Ishikawa (cell line): ENCODE results near the gene REXO1.

Experiments
- CEBPB ChIP-seq: IDR thresholded peaks from 2 replicates; pipeline ENCODE4 v1.6.1; 2012
- CREB1 ChIP-seq: IDR thresholded peaks from 2 replicates; pipeline ENCODE4 v1.6.1; 2012; ENCODE audit warnings: low read depth
- EGR1 ChIP-seq: IDR thresholded peaks from 2 replicates; pipeline ENCODE4 v1.6.1; 2012
- EP300 ChIP-seq: IDR thresholded peaks from 2 replicates; pipeline ENCODE4 v1.6.1; 2012; ENCODE audit warnings: borderline replicate concordance
- FOXM1 ChIP-seq: IDR thresholded peaks from 2 replicates; pipeline ENCODE4 v1.6.1; 2012; ENCODE audit warnings: low read depth, borderline replicate concordance
- MAX ChIP-seq: IDR thresholded peaks from 2 replicates; pipeline ENCODE4 v1.6.1; 2012
- NFIC ChIP-seq: IDR thresholded peaks from 2 replicates; pipeline ENCODE4 v1.6.1; 2012
- RAD21 ChIP-seq: IDR thresholded peaks from 2 replicates; pipeline ENCODE4 v1.6.1; 2012; ENCODE audit warnings: low read depth
- REST ChIP-seq: IDR thresholded peaks from 2 replicates; pipeline ENCODE4 v1.6.1; 2012; ENCODE audit warnings: low read depth, mild to moderate bottlenecking
- TAF1 ChIP-seq: IDR thresholded peaks from 2 replicates; pipeline ENCODE4 v1.6.1; 2012; ENCODE audit warnings: low read depth, mild to moderate bottlenecking
- TCF12 ChIP-seq: IDR thresholded peaks from 2 replicates; pipeline ENCODE4 v1.6.1; 2012; ENCODE audit warnings: low read depth
- TEAD4 ChIP-seq: IDR thresholded peaks from 2 replicates; pipeline ENCODE4 v1.6.1; 2012
- USF1 ChIP-seq: IDR thresholded peaks from 2 replicates; pipeline ENCODE4 v1.6.1; 2012
- YY1 ChIP-seq: IDR thresholded peaks from 2 replicates; pipeline ENCODE4 v1.6.1; 2012; ENCODE audit warnings: low read depth
- ZBTB7A ChIP-seq: IDR thresholded peaks from 2 replicates; pipeline ENCODE4 v1.6.1; 2012; ENCODE audit warnings: low read depth

The REXO1 gene

GRCh38 chr19:1830568-1830967 is 17.7 kb downstream of the REXO1 start:
- TF ChIP-seq EGR1 (no peak), REST (no peak), CEBPB (no peak), FOXM1 (no peak), CREB1 (no peak), YY1 (no peak), TCF12 (no peak), TAF1 (no peak), ZBTB7A (no peak), USF1 (no peak), EP300 (no peak), RAD21 (no peak), NFIC (no peak)

- TF ChIP-seq CREB1, result no peak
- no peak for TF ChIP-seq MAX
- no peak for TF ChIP-seq ZBTB7A
- TF ChIP-seq EP300, result no peak
- no peak for TF ChIP-seq RAD21
- no peak for TF ChIP-seq NFIC
- no peak for TF ChIP-seq EGR1
- TF ChIP-seq TEAD4, result no peak
- TF ChIP-seq TCF12, result no peak
- TF ChIP-seq YY1, result no peak
- TF ChIP-seq USF1, result no peak
- no peak for TF ChIP-seq FOXM1
- no peak for TF ChIP-seq REST
- no peak for TF ChIP-seq CEBPB
- TF ChIP-seq TAF1, result no peak
These were observed 18.3 kb downstream of the REXO1 start for GRCh38 chr19:1829958-1830357.

GRCh38 chr19:1828279-1829238 is 19.7 kb downstream of the REXO1 start:
- TF ChIP-seq MAX (no peak), EGR1 (no peak), CREB1 (no peak), RAD21 (no peak), CEBPB (no peak), TCF12 (no peak), TEAD4 (no peak), ZBTB7A (no peak), EP300 (no peak), REST (no peak), FOXM1 (no peak), TAF1 (no peak)
